Measurements from ENCODE around the gene ZNF346.
"Not testable (repeated sequence)": the region's sequence is repeated elsewhere in the genome, so short reads cannot be mapped to it uniquely, and the experiment has no call there.

The ZNF346 gene

GRCh38 chr5:177010153-177010552 is 12.3 kb upstream of the ZNF346 start:
- no peak for DNase-seq

- no peak for DNase-seq
Measured at GRCh38 chr5:177015156-177015555, 7.3 kb upstream of the ZNF346 start.

- DNase-seq: no peak
Measured at GRCh38 chr5:177018341-177018740, 4.2 kb upstream of the ZNF346 start.

DNA sequence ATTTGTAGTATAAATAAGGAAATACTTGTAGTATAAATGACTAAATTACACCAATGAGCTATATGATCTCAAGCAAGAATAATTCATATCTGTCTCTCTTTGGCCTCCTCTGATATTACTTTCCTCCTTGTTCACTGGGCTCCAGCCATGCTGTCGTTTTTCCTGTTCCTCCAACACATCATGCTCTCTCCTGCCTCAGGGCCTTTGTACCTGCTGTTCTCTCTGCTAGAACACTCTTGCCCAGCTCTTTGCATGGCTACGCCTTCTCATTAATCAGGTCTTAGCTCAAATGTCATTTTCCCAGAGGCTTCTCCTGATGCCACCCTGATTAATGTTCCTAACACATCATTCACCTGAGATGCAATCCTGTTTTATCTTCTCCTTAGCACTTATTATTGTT is 2.5 kb upstream of the ZNF346 start:
- DNase-seq: no peak

GRCh38 chr5:177023303-177023664 is 788 bp downstream of the ZNF346 start:
- no peak for DNase-seq

GRCh38 chr5:177024559-177024958 is 2.1 kb downstream of the ZNF346 start:
- DNase-seq: no peak

GRCh38 chr5:177025101-177025601 is 2.7 kb downstream of the ZNF346 start:
- DNase-seq: no peak

DNA sequence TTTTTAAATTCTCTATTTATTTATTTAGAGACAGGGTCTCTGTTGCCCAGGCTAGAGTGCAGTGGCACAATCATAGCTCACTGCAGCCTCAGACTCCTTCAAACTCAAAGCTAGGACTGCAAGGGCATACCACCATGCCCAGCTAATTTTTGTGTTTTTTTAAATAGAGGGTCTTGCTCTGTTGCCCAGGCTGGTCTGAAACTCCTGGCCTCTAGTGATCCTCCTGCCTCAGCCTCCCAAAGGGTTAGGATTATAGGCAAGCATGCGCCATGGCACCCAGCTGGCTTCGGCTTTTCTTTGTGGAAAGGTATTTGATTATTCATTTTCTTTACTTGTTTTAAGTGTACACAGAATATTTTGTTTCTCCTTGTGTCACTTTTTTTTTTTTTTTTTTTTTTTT is 5.2 kb downstream of the ZNF346 start:
- no peak for DNase-seq

- no peak for DNase-seq
Measured at GRCh38 chr5:177029498-177029897, 7.0 kb downstream of the ZNF346 start.

DNA sequence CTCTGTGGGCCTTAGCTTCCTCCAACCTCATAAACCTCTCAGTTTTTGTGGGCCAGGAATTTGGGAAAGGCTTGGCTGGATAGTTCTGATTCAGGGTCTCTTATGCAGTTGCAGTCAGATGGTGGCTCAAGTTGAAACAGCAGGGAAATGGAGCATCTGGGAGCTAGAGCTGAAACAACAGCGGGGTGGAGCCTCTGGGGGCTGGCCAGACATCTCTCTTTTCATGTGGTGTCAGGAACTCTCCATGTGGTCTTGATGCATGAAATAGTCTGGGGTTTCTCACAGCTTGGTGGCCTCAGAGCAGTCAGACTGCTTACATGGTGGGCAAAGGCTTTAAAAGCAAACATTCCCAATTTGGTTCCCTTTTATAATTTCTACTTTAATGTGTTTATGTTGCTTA is 13.5 kb downstream of the ZNF346 start:
- DNase-seq: no peak

DNA sequence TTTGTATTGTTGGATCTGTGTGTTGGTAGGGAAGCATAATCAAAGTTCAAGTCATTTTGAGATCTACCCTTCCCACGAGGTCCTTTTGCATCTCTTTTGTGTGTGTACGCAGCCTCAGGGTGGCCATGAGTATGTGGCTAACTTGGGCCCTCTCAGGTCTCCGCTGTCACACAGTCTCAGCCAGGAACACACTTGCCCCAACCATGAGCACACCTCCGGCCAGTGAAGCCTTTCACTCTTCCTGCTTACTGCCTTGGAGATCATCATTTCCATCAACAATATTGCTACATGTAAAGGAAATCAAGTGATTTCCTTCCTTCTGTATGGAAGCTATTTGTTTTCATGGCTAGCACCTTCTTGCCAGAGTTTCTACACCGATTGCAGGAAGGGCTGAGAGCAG is 13.9 kb downstream of the ZNF346 start:
- no peak for DNase-seq

DNA sequence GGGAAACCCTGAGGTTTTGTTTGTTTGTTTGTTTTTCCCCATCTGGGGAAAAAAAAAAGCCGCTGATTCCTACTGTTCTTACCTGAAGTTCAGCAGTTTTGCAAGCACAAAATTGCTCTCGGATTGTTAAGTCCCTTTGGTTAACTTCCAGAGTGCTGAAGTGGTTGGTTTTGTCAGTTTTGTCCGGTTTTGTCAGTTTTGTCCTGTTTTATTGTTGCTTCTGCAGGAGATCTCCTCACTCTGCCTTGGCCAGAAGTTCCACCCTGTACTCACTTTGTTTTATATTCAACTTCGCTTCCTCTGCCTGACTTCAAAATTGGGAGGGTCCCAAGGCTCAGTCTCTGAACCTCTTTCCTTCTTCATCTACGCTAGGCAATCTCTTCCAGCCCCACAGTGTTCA is 14.4 kb downstream of the ZNF346 start:
- DNase-seq: no peak

DNA sequence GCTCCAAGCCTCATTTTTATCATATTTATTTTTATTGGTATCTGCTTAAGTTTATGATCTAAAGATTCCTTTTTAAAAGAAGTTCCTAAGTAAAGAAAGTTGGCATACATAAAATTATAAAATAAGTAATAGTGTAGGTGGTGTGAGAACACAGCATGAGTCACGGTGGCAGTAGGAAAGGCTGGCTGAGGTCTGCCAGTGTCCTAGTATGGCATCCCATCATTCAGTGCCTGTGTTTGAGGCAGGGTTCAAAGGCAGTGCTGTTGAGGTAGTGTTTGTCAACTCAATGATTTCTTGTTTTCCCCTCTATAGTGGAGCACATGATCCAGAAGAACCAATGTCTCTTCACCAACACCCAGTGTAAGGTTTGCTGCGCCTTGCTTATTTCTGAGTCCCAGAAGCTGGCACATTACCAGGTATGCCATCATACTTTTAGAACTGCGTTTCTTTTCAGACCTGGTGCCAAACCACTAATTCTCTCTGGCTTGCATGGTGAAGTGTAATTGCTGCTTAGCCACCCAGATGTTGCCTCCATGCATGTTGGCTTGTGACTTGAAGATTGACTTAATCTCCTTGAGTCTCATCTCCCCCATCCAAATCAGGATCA is 18.4 kb downstream of the ZNF346 start:
- no peak for DNase-seq

- no peak for DNase-seq
Measured at GRCh38 chr5:177041936-177042335, 19.4 kb downstream of the ZNF346 start.

GRCh38 chr5:177043114-177043513 is 20.6 kb downstream of the ZNF346 start:
- no peak for DNase-seq

GRCh38 chr5:177043958-177044357 is 21.5 kb downstream of the ZNF346 start:
- no peak for DNase-seq

DNA sequence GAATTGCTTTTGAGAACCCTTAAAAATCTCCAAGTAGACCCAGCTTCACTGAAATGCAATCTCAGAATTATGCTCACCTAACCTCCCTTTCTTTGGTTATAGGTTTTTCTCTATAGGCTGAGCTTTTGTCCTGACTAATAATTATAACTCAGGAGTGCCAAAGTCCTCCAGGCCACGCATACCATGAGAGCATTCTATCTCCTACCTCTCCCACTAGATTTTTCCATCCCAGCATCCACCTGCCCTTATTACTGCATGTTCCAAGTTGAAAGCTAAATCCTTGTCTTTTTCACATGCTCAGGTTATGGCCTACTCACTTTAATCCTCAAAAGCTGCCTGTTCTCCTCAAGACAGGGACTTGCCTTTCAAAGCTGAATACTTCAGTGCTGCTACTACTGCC is 22.1 kb downstream of the ZNF346 start:
- no peak for DNase-seq

- no peak for DNase-seq
Measured at GRCh38 chr5:177045631-177046030, 23.1 kb downstream of the ZNF346 start.

GRCh38 chr5:177048531-177048930 is 26.0 kb downstream of the ZNF346 start:
- DNase-seq: not testable (repeated sequence)

- DNase-seq: no peak
Measured at GRCh38 chr5:177049285-177049684, 26.8 kb downstream of the ZNF346 start.

DNA sequence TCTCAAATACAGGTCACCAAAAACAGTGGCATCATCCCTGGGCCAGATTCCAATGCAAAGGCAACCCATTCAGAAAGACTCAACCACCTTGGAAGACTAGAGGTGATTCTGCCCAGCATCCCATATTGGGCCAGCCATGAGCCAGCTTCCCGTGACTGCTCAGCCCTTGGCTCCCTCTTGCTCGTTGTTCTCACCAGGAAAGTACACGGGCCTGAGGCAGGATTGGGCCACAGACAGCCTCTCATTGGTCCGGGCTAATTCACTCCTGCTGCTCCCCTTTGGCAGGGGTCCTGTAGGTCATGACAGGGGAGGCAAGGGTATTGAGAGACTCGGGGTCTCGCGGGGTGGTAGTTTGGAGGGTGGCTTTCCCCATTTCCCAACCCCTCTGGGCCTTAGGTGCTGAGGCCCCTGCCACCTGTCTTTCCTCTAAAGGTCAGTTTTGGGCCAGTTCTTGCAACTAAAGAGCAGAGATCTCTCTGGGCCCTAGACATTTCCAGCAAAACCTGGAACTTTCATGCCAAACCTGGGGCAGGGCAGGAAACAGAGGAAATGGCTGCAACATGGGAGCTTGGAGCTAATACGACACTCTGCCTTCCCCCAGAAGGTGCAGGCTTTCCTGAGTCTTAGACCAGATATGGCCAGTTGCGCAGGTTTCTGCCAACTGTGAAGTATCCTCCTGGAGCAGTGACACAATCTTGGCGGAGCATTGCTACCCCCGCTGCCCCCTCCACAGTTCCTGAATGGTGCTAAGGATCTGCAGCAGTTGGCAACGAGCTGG is 42.2 kb downstream of the ZNF346 start:
- DNase-seq: no peak

GRCh38 chr5:177065491-177065890 is 43.0 kb downstream of the ZNF346 start:
- no peak for DNase-seq

DNA sequence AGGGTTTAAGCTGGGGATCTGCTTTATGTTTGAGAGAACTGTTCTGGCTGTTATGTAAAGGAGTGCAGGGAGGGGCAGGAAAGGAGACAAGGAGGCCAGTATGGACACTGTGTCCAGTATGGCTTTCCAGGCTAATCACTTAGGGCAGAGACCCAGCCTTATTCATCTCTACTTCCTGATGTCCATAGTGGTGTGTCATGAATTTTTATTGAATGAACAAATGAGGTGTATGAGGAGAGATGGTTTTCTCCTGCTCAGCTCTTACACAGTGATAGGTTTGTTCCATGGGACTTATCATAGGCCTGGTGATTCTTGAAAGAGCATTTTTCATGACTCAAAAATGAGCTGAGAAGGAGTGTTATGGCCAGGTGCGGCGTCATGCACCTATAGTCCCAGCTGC is 43.7 kb downstream of the ZNF346 start:
- DNase-seq: no peak

- DNase-seq: no peak
Measured at GRCh38 chr5:177067503-177067902, 45.0 kb downstream of the ZNF346 start.
